GM12865 (cell line): Measurements from ENCODE around the gene FBXO9.

ENCODE experiments used
- DNase-seq: peaks from one replicate; pipeline ENCODE4 v3.0.0; 2010; ENCODE audit warnings: low read depth
- H3K4me3 ChIP-seq: 2 replicates; pipeline ENCODE4 v1.5.1; 2011; ENCODE audit warnings: mild to moderate bottlenecking, low read depth, low read length, control low read depth
- CTCF ChIP-seq: IDR thresholded peaks from 2 replicates; pipeline ENCODE4 v1.5.1; 2011; ENCODE audit warnings: low read length, control low read depth, low read depth, inconsistent platforms; ENCODE audit not compliant: insufficient read depth; ENCODE audit errors: missing control alignments

FBXO9 gene

GRCh38 chr6:53086302-53086701 is 21.1 kb downstream of the FBXO9 start:
- TF ChIP-seq CTCF: no peak
- DNase-seq: no peak
- no peak overlapping the region for H3K4me3 ChIP-seq

- no peak overlapping the region for H3K4me3 ChIP-seq
- DNase-seq: no peak
- no peak for TF ChIP-seq CTCF
Observed at GRCh38 chr6:53089948-53090347, 24.7 kb downstream of the FBXO9 start.

- H3K4me3 ChIP-seq: no peak overlapping the region
- DNase-seq: no peak
- no peak for TF ChIP-seq CTCF
Observed at GRCh38 chr6:53090576-53090975, 25.4 kb downstream of the FBXO9 start.

- no peak overlapping the region for H3K4me3 ChIP-seq
- no peak for DNase-seq
- no peak for TF ChIP-seq CTCF
Observed at GRCh38 chr6:53095270-53095669, 30.1 kb downstream of the FBXO9 start.

- no peak for TF ChIP-seq CTCF
- no peak overlapping the region for H3K4me3 ChIP-seq
- no peak for DNase-seq
Observed at GRCh38 chr6:53095716-53096115, 30.5 kb downstream of the FBXO9 start.

- no peak for DNase-seq
- TF ChIP-seq CTCF: no peak
- H3K4me3 ChIP-seq: no peak overlapping the region
Observed at GRCh38 chr6:53100561-53100960, 35.4 kb downstream of the FBXO9 start.

- DNase-seq: no peak
- no peak overlapping the region for H3K4me3 ChIP-seq
- TF ChIP-seq CTCF: no peak
Observed at GRCh38 chr6:53101006-53101405, 35.8 kb downstream of the FBXO9 start.
